Mammary epithelial cell (primary cell): ENCODE measurements around the gene GTPBP4.

Source experiments
- CTCF ChIP-seq, 2 donors: IDR thresholded peaks in 1 of 2; conservative IDR thresholded peaks in 1 of 2; 2 replicates each; pipeline ENCODE4 v1.5.1; 2011 to 2012; ENCODE audit warnings: inconsistent platforms in 2 of 2, low read length in 2 of 2, mild to moderate bottlenecking in 2 of 2, control low read depth in 1 of 2, low read depth in 1 of 2; ENCODE audit not compliant: insufficient read depth in 1 of 2; ENCODE audit errors: extremely low read depth in 1 of 2
- EZH2 ChIP-seq: IDR thresholded peaks from 2 replicates; pipeline ENCODE4 v1.6.1; 2012; ENCODE audit warnings: low read length, inconsistent platforms, borderline replicate concordance

GRCh38 chr10:1064964-1065247 is 76.7 kb downstream of the GTPBP4 start:
- no peak for TF ChIP-seq CTCF (conservative IDR thresholded peaks at IDR 0.05 in 1 of 2, IDR thresholded peaks at IDR 0.05 in 1 of 2; ENCODE audit: extremely low read depth in 1 of 2, insufficient read depth in 1 of 2, low read depth in 1 of 2, low read length in 2 of 2)
- TF ChIP-seq EZH2 = no peak
